ENCODE measurements around the gene SPP1. TPM values are rescaled to one million over a fixed set of nuclear protein-coding genes. Genes with fewer than 3 reads are reported as not detected.

SPP1 gene
- polyA plus RNA-seq (2013, experiment 1 of 2) = 14.7 TPM
- polyA plus RNA-seq (2013, experiment 2 of 2) = 14.8 TPM

DNA sequence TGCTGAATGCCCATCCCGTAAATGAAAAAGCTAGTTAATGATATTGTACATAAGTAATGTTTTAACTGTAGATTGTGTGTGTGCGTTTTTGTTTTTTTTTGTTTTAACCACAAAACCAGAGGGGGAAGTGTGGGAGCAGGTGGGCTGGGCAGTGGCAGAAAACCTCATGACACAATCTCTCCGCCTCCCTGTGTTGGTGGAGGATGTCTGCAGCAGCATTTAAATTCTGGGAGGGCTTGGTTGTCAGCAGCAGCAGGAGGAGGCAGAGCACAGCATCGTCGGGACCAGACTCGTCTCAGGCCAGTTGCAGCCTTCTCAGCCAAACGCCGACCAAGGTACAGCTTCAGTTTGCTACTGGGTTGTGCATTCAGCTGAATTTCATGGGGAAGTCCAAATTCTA, at the start of gene SPP1:
TSS of gene SPP1 (plus strand) at position 249 of the 400 bp plus-strand sequence. CDS start 1,182 bp downstream, outside the sequence.
- H3K4ac ChIP-seq (ENCODE audit: low read depth in 1 of 2, low read length in 2 of 2) = no peak within 1 kb of the TSS
- peak within 1 kb of the TSS; percentile 54 for H3K4me2 ChIP-seq (ENCODE audit: low read length, poor library complexity, severe bottlenecking)
- H3K36me3 ChIP-seq (ENCODE audit: control insufficient read depth in 1 of 2, insufficient read depth in 2 of 2, low read depth in 1 of 2, low read length in 2 of 2) = no peaks in the 10 kb centered on the region
- H2AFZ ChIP-seq (ENCODE audit: low read depth, low read length) = peak within 1 kb of the TSS; percentile 29
- no peak within 1 kb of the TSS for H2BK120ac ChIP-seq (ENCODE audit: low read depth, low read length)
- H2AK5ac ChIP-seq (ENCODE audit: low read length, severe bottlenecking) = no peak within 1 kb of the TSS
- no peaks in the 10 kb centered on the region for H3K9me3 ChIP-seq (ENCODE audit: control insufficient read depth, low read length)
- H3K4me1 ChIP-seq (ENCODE audit: control insufficient read depth, insufficient read depth, low read depth, low read length) = no peaks in the 10 kb centered on the region
- H3K4me3 ChIP-seq (ENCODE audit: insufficient read depth in 1 of 2, low read depth in 1 of 2, low read length in 2 of 2) = peak within 1 kb of the TSS in 1 of 2 experiments; percentile 31
- peak within 1 kb of the TSS; percentile 49 for H2BK5ac ChIP-seq (ENCODE audit: low read depth, low read length, poor library complexity, severe bottlenecking)
- no peak within 1 kb of the TSS for H3K14ac ChIP-seq (ENCODE audit: low read length in 2 of 2)
- H3K27me3 ChIP-seq (ENCODE audit: control insufficient read depth in 1 of 2, insufficient read depth in 1 of 2, low read length in 2 of 2) = no peaks in the 10 kb centered on the region
- H4K8ac ChIP-seq (ENCODE audit: low read length) = peak within 1 kb of the TSS; percentile 12
- no peak within 1 kb of the TSS for H4K91ac ChIP-seq (ENCODE audit: low read length)
- H3K27ac ChIP-seq (ENCODE audit: low read length, poor library complexity, severe bottlenecking) = peak within 1 kb of the TSS; percentile 98
- H2BK15ac ChIP-seq (ENCODE audit: low read depth, poor library complexity, severe bottlenecking) = no peak within 1 kb of the TSS
- WGBS = 23% methylated on average over 8 of the region's 8 CpGs
- peak within 1 kb of the TSS; percentile 84 for H3K9ac ChIP-seq (ENCODE audit: low read length)
- peaks cover 3% of the 10 kb centered on the region for H3K79me1 ChIP-seq (replicated peaks; ENCODE audit: low read length, poor library complexity, severe bottlenecking)
- no peak within 1 kb of the TSS for H2BK12ac ChIP-seq (ENCODE audit: low read length in 2 of 2)
- DNase-seq = peak; percentile 30
- H3K23ac ChIP-seq (ENCODE audit: low read length in 2 of 2) = no peak within 1 kb of the TSS
- no peak within 1 kb of the TSS for H3K18ac ChIP-seq (ENCODE audit: low read depth in 1 of 2, low read length in 2 of 2)

DNA sequence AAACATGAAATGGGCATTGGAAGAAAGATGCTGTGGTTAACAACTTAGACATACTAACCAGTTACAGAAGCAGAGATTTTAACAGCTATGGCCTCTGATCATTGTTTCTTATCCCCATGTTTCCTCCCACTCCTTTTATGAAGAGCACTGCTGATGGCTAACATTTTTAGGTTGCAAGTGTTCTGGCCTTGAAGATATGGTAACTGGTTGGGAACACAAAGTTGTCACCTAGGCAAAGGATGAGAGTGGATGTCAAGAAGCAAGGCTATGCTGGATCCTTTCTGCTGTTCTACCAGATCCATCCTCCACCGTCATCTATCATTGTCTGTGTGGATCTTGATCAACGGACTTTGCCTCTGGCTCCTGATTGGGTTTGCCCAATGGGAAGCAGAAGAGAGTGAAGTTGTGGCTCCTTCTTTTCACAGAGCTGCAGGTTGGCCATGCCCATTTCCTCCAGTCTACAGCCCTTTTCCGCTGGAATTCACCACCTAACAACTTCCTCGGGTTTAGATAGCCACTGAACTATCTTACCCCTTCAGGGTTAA, 48.9 kb upstream of the SPP1 start:
- Histone ChIP-seq H2BK120ac (ENCODE audit: low read depth, low read length) (no peak overlapping the region), H3K79me1 (replicated peaks; ENCODE audit: low read length, poor library complexity, severe bottlenecking) (no peaks in the 10 kb centered on the region), H4K91ac (ENCODE audit: low read length) (no peak overlapping the region), H2BK12ac (ENCODE audit: low read length in 2 of 2) (no peak overlapping the region), H3K9me3 (ENCODE audit: control insufficient read depth, low read length) (peaks cover 10% of the 10 kb centered on the region), H3K4ac (ENCODE audit: low read depth in 1 of 2, low read length in 2 of 2) (no peak overlapping the region), H3K9ac (ENCODE audit: low read length) (no peak overlapping the region), H3K14ac (ENCODE audit: low read length in 2 of 2) (no peak overlapping the region), H2BK5ac (ENCODE audit: low read depth, low read length, poor library complexity, severe bottlenecking) (no peak overlapping the region), H2AK5ac (ENCODE audit: low read length, severe bottlenecking) (no peak overlapping the region), H3K36me3 (ENCODE audit: control insufficient read depth in 1 of 2, insufficient read depth in 2 of 2, low read depth in 1 of 2, low read length in 2 of 2) (no peaks in the 10 kb centered on the region), H2BK15ac (ENCODE audit: low read depth, poor library complexity, severe bottlenecking) (no peak overlapping the region), H3K4me2 (ENCODE audit: low read length, poor library complexity, severe bottlenecking) (no peak overlapping the region), H3K4me1 (ENCODE audit: control insufficient read depth, insufficient read depth, low read depth, low read length) (no peaks in the 10 kb centered on the region), H2AFZ (ENCODE audit: low read depth, low read length) (no peak overlapping the region), H3K27ac (ENCODE audit: low read length, poor library complexity, severe bottlenecking) (no peak overlapping the region), H3K4me3 (ENCODE audit: insufficient read depth in 1 of 2, low read depth in 1 of 2, low read length in 2 of 2) (no peak overlapping the region), H3K23ac (ENCODE audit: low read length in 2 of 2) (no peak overlapping the region), H3K27me3 (ENCODE audit: control insufficient read depth in 1 of 2, insufficient read depth in 1 of 2, low read length in 2 of 2) (peaks cover 0 to 9% of the 10 kb centered on the region in 2 experiments), H3K18ac (ENCODE audit: low read depth in 1 of 2, low read length in 2 of 2) (no peak overlapping the region), H4K8ac (ENCODE audit: low read length) (no peak overlapping the region)
- DNase-seq = no peak
- 96% methylated on average over 2 of the region's 4 CpGs for WGBS

DNA sequence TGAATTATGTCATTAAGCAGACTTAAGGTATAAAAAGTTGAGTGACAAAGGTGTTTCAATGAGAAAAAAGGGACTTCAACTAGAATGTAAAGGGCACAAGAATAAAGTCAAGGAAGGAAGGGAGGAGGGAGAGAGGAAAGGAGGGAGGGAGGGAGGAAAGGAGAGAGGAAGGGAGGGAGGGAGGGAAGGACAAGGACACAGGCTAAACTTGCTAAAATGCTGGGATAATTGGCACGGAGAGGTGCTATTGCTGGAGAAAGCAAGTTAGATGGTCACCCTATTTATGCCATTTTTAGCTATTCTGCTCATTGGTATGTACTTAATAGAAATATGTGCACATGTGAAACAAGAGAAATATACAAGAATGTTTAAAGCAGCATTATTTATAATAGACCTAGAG, 44.9 kb upstream of the SPP1 start:
- WGBS = 0% methylated on average over 1 of the region's 1 CpG
- Histone ChIP-seq H2BK12ac (ENCODE audit: low read length in 2 of 2) (no peak overlapping the region), H2BK15ac (ENCODE audit: low read depth, poor library complexity, severe bottlenecking) (no peak overlapping the region)

DNA sequence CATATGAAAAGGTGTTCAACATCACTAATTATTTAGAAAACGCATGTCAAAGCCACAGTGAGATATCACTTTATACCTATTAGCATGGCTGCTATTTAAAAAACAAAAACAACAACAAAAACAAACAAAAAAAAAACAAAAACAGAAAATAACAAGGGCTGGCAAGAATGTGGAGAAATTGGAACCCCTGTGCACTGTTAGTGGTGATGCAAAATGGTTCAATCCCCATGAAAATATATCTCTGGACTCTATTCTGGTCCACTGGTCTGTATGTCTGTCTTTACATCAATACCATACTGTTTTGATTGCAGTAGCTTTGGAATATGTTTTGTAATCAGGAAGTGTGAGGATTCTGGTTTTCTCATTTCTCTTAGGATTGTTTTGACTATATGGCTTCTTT, 43.6 kb upstream of the SPP1 start:
- Histone ChIP-seq H3K9me3 (ENCODE audit: control insufficient read depth, low read length) (peaks cover 17% of the 10 kb centered on the region), H3K23ac (ENCODE audit: low read length in 2 of 2) (no peak overlapping the region), H3K79me1 (replicated peaks; ENCODE audit: low read length, poor library complexity, severe bottlenecking) (no peaks in the 10 kb centered on the region), H2BK15ac (ENCODE audit: low read depth, poor library complexity, severe bottlenecking) (no peak overlapping the region), H3K27ac (ENCODE audit: low read length, poor library complexity, severe bottlenecking) (no peak overlapping the region), H2BK120ac (ENCODE audit: low read depth, low read length) (no peak overlapping the region), H3K14ac (ENCODE audit: low read length in 2 of 2) (no peak overlapping the region), H3K4me3 (ENCODE audit: insufficient read depth in 1 of 2, low read depth in 1 of 2, low read length in 2 of 2) (peak overlapping the region in 1 of 2 experiments; percentile 37), H2AFZ (ENCODE audit: low read depth, low read length) (no peak overlapping the region), H4K8ac (ENCODE audit: low read length) (no peak overlapping the region), H3K36me3 (ENCODE audit: control insufficient read depth in 1 of 2, insufficient read depth in 2 of 2, low read depth in 1 of 2, low read length in 2 of 2) (no peaks in the 10 kb centered on the region), H2AK5ac (ENCODE audit: low read length, severe bottlenecking) (no peak overlapping the region), H3K9ac (ENCODE audit: low read length) (no peak overlapping the region), H2BK12ac (ENCODE audit: low read length in 2 of 2) (no peak overlapping the region), H4K91ac (ENCODE audit: low read length) (no peak overlapping the region), H3K4me1 (ENCODE audit: control insufficient read depth, insufficient read depth, low read depth, low read length) (no peaks in the 10 kb centered on the region), H3K27me3 (ENCODE audit: control insufficient read depth in 1 of 2, insufficient read depth in 1 of 2, low read length in 2 of 2) (no peaks in the 10 kb centered on the region), H3K4me2 (ENCODE audit: low read length, poor library complexity, severe bottlenecking) (no peak overlapping the region), H3K18ac (ENCODE audit: low read depth in 1 of 2, low read length in 2 of 2) (no peak overlapping the region), H3K4ac (ENCODE audit: low read depth in 1 of 2, low read length in 2 of 2) (no peak overlapping the region), H2BK5ac (ENCODE audit: low read depth, low read length, poor library complexity, severe bottlenecking) (no peak overlapping the region)
- 71% methylated on average over 1 of the region's 1 CpG for WGBS
- DNase-seq = no peak

More for the DNA sequence above, 44.9 kb upstream of the SPP1 start:
- Histone ChIP-seq H3K36me3 (ENCODE audit: control insufficient read depth in 1 of 2, insufficient read depth in 2 of 2, low read depth in 1 of 2, low read length in 2 of 2) (no peaks in the 10 kb centered on the region), H3K4me2 (ENCODE audit: low read length, poor library complexity, severe bottlenecking) (no peak overlapping the region), H2AFZ (ENCODE audit: low read depth, low read length) (no peak overlapping the region), H3K4me3 (ENCODE audit: insufficient read depth in 1 of 2, low read depth in 1 of 2, low read length in 2 of 2) (no peak overlapping the region), H3K14ac (ENCODE audit: low read length in 2 of 2) (no peak overlapping the region), H2AK5ac (ENCODE audit: low read length, severe bottlenecking) (no peak overlapping the region), H3K4ac (ENCODE audit: low read depth in 1 of 2, low read length in 2 of 2) (no peak overlapping the region), H4K91ac (ENCODE audit: low read length) (no peak overlapping the region), H4K8ac (ENCODE audit: low read length) (no peak overlapping the region), H3K27ac (ENCODE audit: low read length, poor library complexity, severe bottlenecking) (no peak overlapping the region), H3K9me3 (ENCODE audit: control insufficient read depth, low read length) (peaks cover 17% of the 10 kb centered on the region), H3K18ac (ENCODE audit: low read depth in 1 of 2, low read length in 2 of 2) (no peak overlapping the region), H2BK5ac (ENCODE audit: low read depth, low read length, poor library complexity, severe bottlenecking) (no peak overlapping the region), H2BK120ac (ENCODE audit: low read depth, low read length) (no peak overlapping the region), H3K9ac (ENCODE audit: low read length) (no peak overlapping the region), H3K4me1 (ENCODE audit: control insufficient read depth, insufficient read depth, low read depth, low read length) (no peaks in the 10 kb centered on the region), H3K23ac (ENCODE audit: low read length in 2 of 2) (no peak overlapping the region), H3K79me1 (replicated peaks; ENCODE audit: low read length, poor library complexity, severe bottlenecking) (no peaks in the 10 kb centered on the region), H3K27me3 (ENCODE audit: control insufficient read depth in 1 of 2, insufficient read depth in 1 of 2, low read length in 2 of 2) (peaks cover 0 to 9% of the 10 kb centered on the region in 2 experiments)
- DNase-seq = no peak

Measured in mesenchymal stem cell (in vitro differentiated cells and primary cell).